Measurements from ENCODE around the gene KMT2C. TPM values are rescaled to one million over a fixed set of nuclear protein-coding genes. Genes with fewer than 3 reads are reported as not detected.
"Not testable (repeated sequence)": the region's sequence is repeated elsewhere in the genome, so short reads cannot be mapped to it uniquely, and the experiment has no call there.

KMT2C gene
- polyA plus RNA-seq, 5 donors, result 22.7 to 43.5 (median 35.9) TPM

DNA sequence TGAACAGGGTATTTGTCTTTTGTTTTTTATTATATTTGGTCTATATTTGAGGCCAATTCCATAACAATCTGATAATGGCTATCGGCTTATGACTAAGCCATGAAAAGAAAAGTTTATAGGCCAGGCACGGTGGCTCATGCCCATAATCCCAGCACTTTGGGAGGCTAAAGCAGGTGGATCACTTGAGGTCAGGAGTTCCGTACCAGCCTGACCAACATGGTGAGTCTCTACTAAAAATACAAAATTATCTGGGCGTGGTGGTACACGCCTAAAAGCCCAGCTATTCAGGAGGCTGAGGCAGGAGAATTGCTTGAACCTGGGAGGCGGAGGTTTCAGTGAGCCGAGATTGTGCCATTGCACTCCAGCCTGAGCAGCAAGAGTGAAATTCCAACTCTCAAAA is 227.0 kb downstream of the KMT2C start:
- not testable (repeated sequence) for DNase-seq

- DNase-seq, result not testable (repeated sequence)
These were observed 231.4 kb downstream of the KMT2C start for GRCh38 chr7:152204417-152204816.

GRCh38 chr7:152203095-152203494 is 232.7 kb downstream of the KMT2C start:
- no peak for DNase-seq

DNA sequence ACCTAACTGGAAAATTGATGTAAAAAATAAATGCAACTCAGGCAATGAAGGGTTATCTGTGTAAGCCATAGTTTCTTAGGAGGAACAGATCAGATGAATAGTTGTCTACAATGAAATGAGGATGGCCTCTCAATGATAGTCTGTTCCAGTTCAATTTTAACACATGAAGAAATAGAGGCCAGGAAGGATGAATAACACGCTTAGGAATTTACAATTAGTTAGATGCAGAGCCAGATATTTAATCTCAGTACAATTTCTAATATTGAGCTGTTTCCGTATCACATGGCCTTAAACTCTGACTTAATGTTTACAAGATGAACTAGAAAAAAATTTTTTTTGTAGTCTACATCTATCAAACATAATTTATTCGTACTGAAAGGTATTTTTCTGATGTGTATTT is 233.7 kb downstream of the KMT2C start:
- no peak for DNase-seq

GRCh38 chr7:152200395-152200794 is 235.4 kb downstream of the KMT2C start:
- DNase-seq, result no peak

- DNase-seq, result no peak
These were observed 239.4 kb downstream of the KMT2C start for GRCh38 chr7:152196391-152196790.

DNA sequence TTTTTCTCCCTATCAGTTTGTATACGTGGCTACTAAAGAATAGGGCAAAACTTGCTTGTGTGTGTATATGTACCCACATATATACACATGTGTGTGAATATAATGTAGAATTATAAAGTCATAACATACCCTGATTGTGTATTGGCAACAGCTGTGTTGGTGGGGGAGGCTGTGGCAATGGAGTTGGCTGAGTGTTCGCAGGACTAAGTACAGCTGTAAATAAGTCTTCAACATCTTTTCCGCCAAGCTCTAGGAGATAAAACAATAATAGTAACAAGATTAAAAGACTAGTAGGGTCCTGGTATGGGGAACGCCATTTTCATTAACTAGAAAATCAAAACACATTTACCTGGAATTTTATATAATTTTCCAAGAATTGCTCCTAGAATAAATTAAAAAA is 241.9 kb downstream of the KMT2C start:
- DNase-seq, result peak in 1 of 2 donors; percentile 22

DNA sequence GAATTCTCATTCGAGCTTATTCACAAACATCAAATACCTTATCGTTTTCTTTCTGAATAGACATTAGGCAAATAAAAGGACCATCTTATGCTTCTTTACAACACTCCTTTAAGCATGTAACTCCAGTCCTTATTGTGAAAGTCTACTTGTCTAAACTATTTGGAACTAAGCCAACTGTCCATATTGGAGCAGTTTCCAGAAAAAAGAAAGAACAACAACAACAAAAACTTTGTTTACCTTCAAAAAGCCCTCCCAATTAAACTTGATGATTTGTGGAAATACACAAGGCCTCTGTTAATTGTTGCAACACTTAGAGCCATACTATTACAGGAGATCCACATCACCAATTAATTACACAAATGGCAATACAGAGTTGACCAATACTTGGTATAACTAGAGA is 246.7 kb downstream of the KMT2C start:
- peak; percentile 19 to 24 for DNase-seq

GRCh38 chr7:152185558-152185957 is 250.2 kb downstream of the KMT2C start:
- DNase-seq, result peak; percentile 82 to 89

- DNase-seq, result no peak
These were observed 255.2 kb downstream of the KMT2C start for GRCh38 chr7:152180587-152180986.

DNA sequence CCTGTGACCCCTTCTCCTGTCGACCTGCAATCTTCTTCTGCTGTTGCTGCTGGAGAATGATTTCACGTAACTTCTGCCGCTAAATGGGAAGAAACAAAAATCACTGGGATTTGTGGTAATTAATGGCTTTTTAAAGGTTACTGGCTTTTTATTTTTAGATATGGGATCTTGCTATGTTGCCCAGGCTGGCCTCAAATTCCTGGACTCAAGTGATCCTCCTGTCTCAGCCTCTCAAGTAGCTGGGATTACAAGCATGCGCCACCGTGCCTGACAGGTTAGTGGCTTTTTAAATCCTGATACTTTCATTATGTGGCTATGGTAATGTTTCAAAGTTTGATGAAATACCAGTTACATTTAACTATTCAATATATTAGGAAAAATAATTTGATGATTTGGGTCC is 255.8 kb downstream of the KMT2C start:
- DNase-seq, result no peak

GRCh38 chr7:152178405-152179058 is 257.3 kb downstream of the KMT2C start:
- no peak for DNase-seq

DNA sequence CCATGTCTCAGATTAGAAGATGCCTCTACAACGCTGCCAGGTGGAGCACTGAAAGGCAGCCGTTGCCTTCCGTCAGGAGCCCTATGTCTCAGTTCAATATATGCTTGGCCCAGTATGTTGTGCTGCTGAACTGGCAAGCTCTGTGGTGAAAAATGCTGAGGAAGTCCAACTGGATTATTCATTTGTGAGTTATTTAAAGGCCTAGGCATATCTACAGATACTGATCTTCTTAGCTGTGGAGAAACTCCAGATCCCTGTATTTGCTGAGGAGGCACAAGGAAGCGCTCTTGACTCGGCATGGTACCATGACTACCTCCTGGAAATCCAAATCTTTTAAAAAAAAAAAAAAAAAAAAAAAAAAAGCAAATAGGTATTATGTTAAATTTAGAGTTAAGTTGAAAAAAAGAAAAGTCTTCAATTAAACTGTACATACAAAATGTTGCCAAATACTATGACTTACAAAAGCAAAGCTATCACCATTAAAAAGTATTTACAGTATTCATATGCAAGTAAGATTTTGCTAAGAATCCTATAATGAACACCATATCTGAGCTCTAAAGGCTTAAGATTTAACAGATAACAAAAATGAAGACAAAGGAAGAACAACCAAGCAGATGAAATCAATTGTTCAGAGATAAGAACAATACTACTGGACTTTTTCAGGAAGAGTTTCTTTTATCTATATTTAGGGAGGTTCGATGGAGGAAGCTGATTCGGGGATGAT is 258.0 kb downstream of the KMT2C start:
- DNase-seq, result no peak

DNA sequence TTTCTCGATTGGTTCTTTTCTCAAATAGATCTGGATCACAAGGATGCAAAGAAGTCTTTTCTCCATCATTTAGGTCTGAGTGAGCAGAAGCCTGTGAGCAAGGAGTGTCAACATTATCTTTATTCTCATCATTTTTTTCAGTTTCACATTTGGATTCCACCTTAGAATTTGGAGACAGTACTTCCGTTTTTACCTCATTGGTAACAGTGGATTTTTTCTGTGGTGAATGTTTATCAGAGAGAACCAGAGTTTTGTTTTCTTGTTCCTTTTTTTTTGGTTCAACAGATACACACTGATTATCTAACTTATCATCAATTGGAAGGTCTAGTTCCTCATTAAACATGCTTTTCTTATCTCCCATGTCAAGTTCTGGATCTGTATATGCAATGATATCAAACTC is 259.0 kb downstream of the KMT2C start:
- no peak for DNase-seq

DNA sequence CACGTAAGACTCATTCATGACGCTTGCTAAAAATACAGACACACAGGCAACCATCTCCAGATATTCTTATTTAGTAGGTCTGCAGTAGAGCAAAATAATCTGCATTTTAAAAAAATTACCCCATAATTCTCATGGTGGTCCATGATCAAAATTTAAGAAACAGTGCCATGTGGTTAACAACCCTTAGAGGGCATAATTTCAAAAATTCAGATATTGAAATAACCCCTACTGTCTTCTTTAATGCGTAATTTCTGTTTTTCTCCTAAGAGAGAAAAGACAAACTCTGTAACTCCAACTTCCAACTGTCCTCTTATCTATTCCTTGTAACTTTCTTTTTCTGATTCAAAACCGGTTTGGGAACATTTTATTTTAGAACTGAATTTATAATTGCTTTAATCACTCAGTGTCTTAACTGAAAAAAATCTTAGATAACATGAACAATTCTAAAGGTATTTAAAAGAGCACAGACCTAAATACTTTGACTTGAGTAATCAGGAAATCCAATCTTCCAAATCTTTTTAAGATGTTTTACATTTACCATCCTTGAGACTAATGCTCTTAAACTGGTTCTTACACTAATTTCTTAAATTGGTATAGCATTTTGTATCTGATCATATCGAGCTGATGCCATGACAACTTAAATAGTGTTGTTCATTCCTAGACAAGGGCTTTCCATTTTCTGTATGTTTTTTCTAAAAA is 262.3 kb downstream of the KMT2C start:
- no peak for DNase-seq

DNA sequence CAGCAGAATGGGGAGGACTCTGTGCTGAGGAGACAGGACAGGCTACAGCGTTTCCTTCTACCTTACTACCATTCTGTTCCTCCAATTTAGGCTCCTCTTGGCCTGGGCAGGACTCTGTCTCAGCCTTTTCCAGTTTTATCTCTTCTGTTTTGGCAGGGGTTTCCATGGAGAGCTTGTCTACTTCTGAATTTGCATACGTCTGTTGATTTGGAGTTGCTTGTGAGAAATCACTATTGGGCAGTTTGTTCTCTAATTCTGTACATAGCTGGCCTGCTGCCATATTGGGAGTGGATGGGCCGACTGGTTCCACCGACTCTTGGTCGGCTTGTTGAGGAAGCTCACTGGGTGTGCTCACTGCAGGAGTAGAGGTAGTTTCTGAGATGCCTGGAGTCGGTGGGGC is 273.5 kb downstream of the KMT2C start:
- no peak for DNase-seq

GRCh38 chr7:152161171-152161570 is 274.6 kb downstream of the KMT2C start:
- no peak for DNase-seq

GRCh38 chr7:152158801-152159587 is 276.8 kb downstream of the KMT2C start:
- DNase-seq, result no peak

DNA sequence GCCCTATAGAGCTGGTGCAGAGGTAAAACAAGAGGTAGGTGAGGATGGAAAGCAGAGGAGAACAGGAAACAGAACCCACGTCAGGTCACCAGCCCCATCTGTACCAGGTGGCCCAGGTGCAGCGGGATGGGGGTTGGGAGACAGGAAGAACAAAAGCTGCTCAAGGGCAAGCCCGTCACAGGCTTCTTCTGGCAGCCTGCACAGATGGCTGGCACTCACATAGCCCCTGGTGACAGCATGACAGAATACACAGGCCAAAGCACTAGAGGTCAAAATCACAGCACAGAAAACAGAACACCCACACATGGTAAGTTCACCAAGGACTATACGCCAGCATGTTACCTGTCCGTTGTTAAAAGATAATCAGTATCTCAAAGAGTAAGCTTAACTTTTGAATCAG is 283.5 kb downstream of the KMT2C start:
- DNase-seq, result no peak

GRCh38 chr7:152149363-152149762 is 286.4 kb downstream of the KMT2C start:
- no peak for DNase-seq

DNA sequence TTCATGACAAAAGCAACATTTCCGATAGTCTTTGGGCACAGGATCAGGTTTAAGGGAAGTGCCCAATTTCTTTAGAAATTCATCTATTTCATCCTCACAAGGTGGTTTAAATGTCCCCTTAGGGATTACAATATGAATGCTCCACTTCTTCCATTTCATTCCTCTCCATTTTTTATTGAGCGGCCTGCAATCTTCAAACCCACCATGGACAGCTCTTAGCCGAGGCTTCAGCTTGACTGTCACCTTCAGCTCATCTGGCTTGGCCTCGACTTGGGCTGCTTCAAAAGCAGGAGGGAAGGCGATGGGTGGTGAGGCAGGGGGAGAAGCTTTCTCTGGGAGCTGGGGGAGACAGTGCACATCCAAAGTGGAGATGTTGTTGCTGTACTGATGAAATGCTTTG is 287.1 kb downstream of the KMT2C start:
- no peak for DNase-seq

DNA sequence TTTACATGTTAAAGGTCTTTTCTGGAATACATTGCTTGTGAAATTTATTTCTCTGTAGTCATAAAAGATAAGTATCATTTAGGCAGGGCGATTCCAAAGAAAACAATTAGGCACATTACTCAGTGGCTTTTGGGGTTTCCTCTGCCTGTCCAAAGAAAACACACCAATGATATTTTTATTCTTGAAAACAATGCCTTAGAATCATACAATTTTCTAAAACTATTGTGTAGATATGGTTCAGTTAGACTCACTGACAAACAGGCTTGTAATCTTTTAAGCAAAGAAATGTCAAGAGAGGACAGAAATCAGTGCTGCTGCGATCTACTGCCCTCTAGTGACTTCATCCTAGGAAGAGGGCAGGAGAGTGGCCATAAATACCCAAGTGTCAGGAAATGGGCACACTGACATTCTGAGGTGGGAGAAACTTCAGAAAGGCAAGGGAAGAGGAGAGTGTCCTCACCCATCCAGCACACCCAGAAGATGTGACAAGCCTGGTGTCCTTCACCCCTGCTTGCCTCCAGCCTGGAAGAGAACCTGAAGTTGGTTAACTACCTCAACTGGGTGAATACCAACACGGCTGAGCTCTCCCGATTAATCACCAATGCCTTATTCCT is 289.8 kb downstream of the KMT2C start:
- DNase-seq, result no peak
